ENCODE measurements around the gene CFAP97.

The CFAP97 gene

GRCh38 chr4:185196437-185196836 is 7.4 kb downstream of the CFAP97 start:
- no peak for ATAC-seq

GRCh38 chr4:185194924-185195888 is 8.6 kb downstream of the CFAP97 start:
- no peak for ATAC-seq

- peak in 1 of 2 donors; percentile 28 for ATAC-seq
These were observed 11.7 kb downstream of the CFAP97 start for GRCh38 chr4:185192059-185192458.

GRCh38 chr4:185190306-185190856 is 13.4 kb downstream of the CFAP97 start:
- ATAC-seq: no peak

GRCh38 chr4:185189606-185190305 is 14.0 kb downstream of the CFAP97 start:
- ATAC-seq: no peak

- no peak for ATAC-seq
These were observed 17.0 kb downstream of the CFAP97 start for GRCh38 chr4:185186769-185187168.

GRCh38 chr4:185183622-185184281 is 20.0 kb downstream of the CFAP97 start:
- peak; percentile 60 to 64 for ATAC-seq

GRCh38 chr4:185182239-185182638 is 21.6 kb downstream of the CFAP97 start:
- no peak for ATAC-seq

GRCh38 chr4:185179488-185179887 is 24.3 kb downstream of the CFAP97 start:
- ATAC-seq: peak in 1 of 2 donors; percentile 41

- ATAC-seq: no peak
These were observed 32.3 kb downstream of the CFAP97 start for GRCh38 chr4:185171373-185172071.

- ATAC-seq: no peak
These were observed 36.6 kb downstream of the CFAP97 start for GRCh38 chr4:185167234-185167633.

GRCh38 chr4:185165605-185166063 is 38.2 kb downstream of the CFAP97 start:
- peak; percentile 92 to 94 for ATAC-seq

- ATAC-seq: no peak
These were observed 52.5 kb downstream of the CFAP97 start for GRCh38 chr4:185151296-185151695.

GRCh38 chr4:185149392-185149791 is 54.4 kb downstream of the CFAP97 start:
- ATAC-seq: no peak

- ATAC-seq: no peak
These were observed 58.2 kb downstream of the CFAP97 start for GRCh38 chr4:185145572-185145971.

- no peak for ATAC-seq
These were observed 59.1 kb downstream of the CFAP97 start for GRCh38 chr4:185144601-185145240.

GRCh38 chr4:185143601-185143969 is 60.2 kb downstream of the CFAP97 start:
- no peak for ATAC-seq

GRCh38 chr4:185142912-185143600 is 60.7 kb downstream of the CFAP97 start, which contains the start of gene SLC25A4:
SLC25A4 (plus strand) TSS chr4:185143266; CDS start chr4:185143373, 107 bp downstream.
- ATAC-seq: peak; percentile 94 to 95

GRCh38 chr4:185142564-185142911 is 61.3 kb downstream of the CFAP97 start:
- peak; percentile 10 to 12 for ATAC-seq

- ATAC-seq: no peak
These were observed 62.0 kb downstream of the CFAP97 start for GRCh38 chr4:185141777-185142176.

GRCh38 chr4:185139736-185140135 is 64.1 kb downstream of the CFAP97 start:
- no peak for ATAC-seq
